Daoy (cell line): ENCODE results near the gene KRT31. TPM values are rescaled to one million over a fixed set of nuclear protein-coding genes. Genes with fewer than 3 reads are reported as not detected.
"Not testable (repeated sequence)": the region's sequence is repeated elsewhere in the genome, so short reads cannot be mapped to it uniquely, and the experiment has no call there.

ENCODE experiments used
- DNase-seq: peaks from one replicate; pipeline ENCODE4 v3.0.0-alpha.2; 2015; ENCODE audit warnings: low read depth
- total RNA-seq: library from RNA; depleted of rRNA; stranded (reverse); fragments of >200 nt; shearing (Covaris generic); gene quantifications from 2 replicates; pipeline ENCODE4 v1.2.3, GENCODE V29; 2014; rRNA removed

The KRT31 gene
- not detected in 2 replicates for total RNA-seq

DNA sequence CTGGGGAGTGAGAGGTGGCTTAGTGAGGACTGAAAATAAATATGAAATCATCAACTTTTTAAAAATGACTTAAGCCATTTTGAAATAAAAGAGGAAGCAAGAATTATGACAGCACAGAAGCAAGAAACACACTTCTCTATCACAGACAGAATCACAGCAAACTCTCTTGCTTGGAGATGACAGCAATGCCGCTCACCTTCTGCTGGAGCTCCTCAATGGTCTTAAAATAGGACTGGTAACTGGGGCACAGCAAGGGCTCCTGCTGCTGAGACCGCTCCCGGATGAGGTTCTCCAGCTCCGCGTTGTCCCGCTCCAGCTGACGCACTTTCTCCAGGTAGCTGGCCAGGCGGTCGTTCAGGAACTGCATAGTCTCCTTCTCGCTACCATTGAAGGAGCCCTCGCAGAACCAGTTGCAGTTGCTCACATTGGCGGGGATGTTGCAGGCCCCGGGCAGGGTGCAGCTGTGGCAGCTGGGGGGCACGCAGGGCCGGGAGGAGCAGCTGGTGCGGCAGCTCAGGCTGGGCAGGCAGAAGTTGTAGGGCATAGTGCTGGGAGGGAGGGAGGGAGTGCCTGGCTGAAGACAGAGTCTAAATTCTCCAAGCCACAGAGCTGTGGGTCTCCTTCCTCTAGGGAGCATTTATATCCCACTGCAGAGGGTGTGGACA lies at the start of gene KRT31:
Gene KRT31 (minus strand): TSS at position 613 of the 665 bp plus-strand sequence. CDS start 69 bp downstream, at position 544.
- DNase-seq, result no peak

DNA sequence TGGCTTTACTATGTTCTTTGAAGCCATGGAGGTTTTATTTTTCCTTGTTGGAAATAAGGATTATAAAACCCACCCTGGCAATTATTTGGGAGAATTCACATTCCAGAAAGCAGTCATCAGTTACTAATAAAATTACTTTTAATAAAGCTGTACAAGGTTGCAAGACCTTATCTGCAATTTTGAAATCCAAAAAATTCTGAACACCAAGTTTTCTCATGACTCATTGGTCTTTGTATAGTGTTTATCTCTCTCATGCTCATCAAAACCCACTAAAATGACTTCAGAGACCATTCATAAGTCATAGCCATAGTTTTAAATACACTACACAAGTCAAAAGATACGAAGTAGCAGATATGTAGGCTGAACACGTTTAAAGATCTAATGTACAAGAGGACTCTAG lies 49.4 kb upstream of the KRT31 start:
- DNase-seq, result no peak

DNA sequence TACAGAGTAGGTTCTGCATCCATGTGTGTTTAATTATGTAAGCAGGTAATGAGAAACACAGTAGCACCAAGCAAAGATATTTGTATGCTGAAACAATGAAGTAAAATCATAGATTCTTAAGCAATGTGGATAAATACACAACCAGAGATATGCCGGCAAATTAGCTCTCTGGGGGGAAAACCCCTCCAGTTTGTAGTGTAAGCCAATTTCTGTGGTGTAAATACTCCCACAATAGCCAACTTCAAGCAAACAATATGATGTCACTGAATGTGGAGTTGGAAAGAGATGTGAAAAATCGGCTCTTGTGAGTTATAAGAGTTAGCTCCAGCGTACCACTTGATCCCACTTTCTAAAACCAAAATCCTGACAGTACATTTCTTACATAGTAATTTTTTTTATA lies 47.2 kb upstream of the KRT31 start:
- no peak for DNase-seq

DNA sequence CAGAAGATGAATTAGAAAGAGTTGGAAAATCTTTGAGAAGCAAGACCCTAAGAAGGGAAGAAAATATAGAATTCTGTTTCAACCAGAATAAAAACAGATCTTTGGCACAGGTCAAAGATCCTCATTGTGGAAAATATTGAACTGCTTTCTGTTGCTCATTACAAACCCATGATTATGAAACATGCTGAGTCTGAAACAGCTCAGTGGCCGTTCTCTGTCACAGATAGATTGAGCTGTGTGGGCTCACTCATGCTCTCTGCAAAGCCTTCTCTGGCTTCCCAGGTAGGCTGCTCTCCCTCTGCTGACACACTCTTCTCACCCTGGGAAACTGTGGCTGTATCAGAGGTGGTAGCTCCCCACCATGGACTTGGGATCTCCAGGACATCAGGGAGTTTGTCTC lies 46.8 kb upstream of the KRT31 start:
- DNase-seq, result no peak

DNA sequence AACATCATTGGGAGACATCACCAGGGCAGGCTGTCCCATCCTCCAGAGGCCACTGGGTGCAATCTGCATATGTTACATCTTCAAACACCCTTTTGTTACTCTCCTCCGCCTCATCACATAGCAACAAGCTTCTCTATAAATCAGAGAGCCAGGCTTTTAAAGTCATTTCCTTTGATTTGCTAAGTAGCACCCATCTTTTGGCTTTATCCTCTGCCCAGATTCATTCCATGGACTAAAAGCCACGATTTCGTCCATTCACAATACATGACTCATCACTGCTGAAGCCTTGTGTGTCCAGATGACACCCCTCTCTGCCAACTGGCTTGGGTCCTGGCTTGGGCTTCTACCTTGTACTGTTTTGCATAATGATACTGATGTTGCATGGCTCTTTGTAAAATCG lies 45.3 kb upstream of the KRT31 start:
- no peak for DNase-seq

DNA sequence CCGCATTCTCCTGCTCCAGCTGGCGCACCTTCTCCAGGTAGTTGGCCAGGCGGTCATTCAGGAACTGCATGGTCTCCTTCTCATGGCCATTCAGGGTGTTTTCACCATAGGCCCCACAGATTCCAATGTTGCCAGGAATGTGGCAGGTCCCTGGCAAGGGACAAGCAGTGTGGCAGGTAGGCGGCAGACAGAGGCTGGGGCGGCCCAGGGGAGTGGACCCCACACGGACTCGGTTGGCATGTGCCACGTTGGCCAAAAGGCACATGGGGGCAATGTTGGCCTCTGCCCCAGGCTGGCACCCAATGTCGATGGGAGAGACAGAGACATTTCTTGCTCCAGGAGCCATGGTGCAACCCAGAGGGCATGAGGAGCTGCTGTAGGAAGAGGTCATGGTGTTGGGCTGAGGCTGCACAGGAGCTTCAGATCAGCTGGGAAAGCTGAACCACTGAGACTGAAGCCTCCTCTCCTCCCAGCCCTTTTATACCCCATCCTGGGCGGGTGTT lies 43.2 kb upstream of the KRT31 start, which contains the start of gene KRT38:
Gene KRT38 (minus strand): TSS at position 453 of the 503 bp plus-strand sequence. CDS start 62 bp downstream, at position 391.
- DNase-seq, result no peak

DNA sequence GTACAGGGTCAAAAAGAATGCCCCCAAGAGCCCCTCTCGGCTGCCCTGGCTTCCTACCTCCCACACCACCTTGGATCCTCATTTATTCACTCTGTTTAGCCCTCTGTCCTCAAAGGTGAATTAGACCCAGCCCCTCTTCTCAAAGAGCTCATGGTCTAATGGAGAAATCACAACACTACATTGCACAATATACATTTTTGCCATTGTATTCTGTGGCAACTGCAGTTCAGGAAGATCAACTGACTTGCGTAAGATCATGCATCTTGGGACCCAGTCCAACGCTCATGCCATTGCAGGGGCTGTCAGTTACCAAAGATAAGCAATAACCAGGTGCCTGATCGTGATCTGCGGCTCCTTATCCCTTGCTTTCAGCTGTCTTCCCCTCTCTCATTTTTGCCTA lies 42.0 kb upstream of the KRT31 start:
- DNase-seq, result no peak

DNA sequence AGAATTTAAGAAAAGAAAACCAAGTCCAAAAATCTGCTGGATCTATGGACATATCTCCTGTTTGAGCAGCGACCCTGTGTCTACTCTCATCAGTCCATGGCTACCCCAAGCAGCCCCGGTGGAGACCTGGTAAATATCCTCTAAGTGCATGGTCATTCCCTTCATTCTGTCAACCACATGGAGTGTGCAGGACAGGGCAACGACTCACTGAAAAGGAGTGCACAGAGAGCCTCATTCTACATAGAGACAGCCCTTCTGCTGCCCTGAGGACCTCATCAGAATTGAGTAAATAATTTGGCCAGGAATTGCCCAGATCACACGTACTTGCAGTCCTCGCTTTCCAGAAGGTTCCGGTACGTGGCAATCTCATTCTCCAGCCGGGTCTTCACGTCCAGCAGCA lies 40.4 kb upstream of the KRT31 start:
- no peak for DNase-seq

DNA sequence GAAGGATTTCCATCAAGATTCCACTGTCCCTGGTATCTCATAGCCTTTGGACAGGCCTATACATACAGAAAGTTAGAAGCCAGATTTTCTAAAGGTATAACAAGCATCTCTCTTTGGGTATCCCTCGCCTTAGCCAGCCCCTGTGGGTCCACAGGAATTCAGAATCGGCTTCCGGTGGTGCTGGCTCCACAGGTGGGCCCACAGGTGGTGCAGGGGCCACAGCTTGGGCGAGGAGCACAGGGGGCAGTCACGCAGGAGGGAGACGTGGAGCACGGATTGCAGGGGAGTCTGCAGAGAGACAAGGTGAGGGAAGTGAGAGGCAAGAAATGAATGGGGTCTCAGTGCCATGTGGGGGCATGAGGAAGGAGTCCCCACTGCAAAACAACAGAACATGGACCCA lies 39.8 kb upstream of the KRT31 start:
- no peak for DNase-seq

DNA sequence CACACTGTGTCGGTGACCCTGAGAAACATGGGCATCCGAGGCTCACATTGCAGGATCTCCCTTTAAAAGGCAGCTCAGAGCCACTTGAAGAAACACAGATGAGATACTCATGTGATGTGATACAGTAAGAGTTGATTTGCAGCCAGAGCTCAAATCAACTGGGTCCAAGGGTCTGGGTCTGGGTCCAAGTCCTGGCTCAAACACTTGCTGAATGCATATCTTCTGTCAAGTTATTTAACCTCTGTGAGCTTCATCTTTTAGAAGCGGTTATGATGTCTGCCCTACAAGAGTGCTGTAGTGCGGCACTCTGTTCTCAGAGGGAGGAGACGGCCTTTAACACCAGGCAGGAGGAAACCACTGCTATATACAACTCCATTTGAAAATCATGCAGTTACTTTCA lies 37.0 kb upstream of the KRT31 start:
- no peak for DNase-seq

DNA sequence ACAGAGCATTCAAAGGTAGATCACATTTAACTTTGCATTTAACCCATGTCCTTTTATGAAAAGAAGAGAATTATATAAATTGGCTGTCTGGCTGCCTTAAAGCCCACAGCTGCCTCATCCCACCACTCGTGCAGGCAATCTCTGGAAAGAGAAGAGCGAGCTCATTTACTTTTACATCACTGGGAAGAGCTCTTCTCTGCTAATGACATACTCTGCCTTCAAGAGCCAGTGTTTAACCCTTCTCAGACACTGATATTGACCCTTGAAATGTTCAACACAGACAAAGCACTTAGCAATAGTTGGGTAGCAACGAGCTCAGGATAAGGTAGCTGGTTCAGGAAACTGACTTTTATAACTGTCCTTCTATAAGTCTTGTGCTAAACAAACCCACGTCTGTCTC lies 36.6 kb upstream of the KRT31 start:
- no peak for DNase-seq

DNA sequence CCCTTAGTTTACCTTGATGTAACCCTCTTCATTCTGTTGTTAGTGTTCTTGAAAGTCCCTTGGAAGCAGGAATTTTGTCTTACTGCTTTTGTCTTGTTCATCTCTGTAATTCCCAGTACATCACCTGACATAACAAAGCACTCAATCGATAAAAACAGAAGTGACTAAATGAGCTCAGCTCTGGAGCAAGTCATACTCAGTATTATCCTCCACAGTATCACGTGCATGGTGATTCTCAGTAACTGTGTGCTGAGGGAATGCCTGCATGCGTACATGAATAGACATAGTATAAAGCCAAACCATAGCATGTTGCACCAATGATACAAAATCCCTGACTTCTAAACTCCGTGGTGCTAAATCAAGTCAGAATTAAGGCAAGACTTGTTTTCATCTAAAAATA lies 36.2 kb upstream of the KRT31 start:
- DNase-seq, result no peak

DNA sequence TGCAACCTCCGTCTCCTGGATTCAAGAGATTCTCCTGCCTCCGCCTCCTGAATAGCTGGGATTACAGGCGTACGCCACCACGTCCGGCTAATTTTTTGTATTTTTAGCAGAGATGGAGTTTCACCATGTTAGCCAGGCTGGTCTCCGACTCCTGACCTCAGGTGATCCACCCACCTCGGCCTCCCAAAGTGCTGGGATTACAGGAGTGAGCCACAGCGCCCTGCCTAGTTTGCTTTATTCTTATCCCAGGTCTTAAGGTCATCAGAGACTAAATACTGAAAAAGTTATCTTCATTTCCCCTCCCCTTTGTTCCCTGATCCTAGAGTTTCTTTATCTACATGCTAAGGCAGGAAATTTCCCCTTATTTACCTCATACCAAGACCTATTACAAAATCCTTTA lies 33.0 kb upstream of the KRT31 start:
- DNase-seq, result not testable (repeated sequence)

DNA sequence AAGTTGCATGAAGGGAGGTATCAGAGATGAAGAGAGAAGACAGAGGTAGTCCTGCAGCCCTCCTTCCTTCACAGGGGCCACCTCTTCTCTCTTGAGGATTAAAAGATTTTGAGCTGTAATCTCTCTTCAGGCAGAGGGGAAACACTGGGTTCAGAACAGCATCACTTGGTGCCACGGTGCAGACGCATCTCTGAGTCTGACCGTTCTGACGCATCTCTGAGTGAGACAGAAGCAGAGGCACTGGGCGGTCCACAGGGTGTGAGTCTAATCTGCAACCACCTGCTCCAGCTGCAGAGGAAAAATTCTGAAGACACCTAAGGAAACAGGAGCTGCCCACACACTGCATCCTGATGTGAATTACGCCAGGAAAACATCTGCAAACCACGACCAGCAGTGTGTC lies 32.3 kb upstream of the KRT31 start:
- DNase-seq, result no peak

DNA sequence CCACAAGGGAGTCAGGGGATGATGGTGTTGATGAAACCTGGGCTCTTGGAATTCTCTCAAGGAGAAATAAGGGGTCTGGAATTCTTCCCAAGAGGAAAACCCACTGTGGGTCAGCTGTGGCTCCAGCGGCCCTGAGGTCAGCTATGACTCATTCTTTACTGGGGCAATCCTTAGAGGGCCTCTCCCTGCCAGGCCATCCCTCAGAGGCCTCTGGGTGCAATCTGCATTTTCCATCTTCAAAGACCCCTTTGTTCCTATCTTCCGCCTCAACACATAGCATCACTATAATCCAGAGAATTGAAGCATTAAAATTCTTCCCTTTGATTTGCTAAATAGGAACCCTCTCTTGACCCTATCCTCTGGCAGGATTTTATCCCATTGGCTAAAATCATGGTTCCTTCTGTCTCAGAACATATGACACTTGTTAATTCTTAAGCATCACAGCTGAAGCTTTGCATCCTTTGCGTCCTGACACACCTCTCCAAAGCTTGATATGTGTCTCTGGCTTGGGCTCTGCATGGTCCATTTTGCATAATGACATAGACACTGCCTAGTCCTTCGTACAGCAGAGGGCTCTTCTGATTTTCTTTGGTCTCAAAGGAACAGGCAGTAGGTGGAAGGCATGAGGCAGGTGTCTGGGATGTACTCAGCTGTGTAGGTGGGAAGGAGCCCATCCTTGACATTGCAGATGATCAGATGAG lies 31.3 kb upstream of the KRT31 start:
- no peak for DNase-seq

DNA sequence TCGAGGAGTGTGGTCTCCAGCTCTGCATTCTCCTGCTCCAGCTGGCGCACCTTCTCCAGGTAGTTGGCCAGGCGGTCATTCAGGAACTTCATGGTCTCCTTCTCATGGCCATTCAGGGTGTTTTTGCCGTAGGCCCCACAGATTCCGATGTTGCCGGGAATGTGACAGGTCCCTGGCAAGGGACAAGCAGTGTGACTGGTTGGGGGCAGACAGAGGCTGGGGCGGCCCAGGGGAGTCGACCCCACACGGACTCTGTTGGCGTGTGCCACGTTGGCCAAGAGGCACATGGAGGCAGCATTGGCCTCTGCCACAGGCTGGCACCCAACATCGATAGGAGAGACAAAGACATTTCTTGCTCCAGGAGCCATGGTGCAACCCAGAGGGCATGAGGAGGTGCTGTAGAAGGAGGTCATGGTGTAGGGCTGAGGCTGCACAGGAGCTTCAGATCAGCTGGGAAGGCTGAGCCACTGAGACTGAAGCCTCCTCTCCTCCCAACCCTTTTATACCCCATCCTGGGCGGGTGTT lies 26.8 kb upstream of the KRT31 start, which contains the start of gene KRT37:
Gene KRT37 (minus strand): TSS at position 475 of the 525 bp plus-strand sequence. CDS start 62 bp downstream, at position 413.
- DNase-seq, result no peak

DNA sequence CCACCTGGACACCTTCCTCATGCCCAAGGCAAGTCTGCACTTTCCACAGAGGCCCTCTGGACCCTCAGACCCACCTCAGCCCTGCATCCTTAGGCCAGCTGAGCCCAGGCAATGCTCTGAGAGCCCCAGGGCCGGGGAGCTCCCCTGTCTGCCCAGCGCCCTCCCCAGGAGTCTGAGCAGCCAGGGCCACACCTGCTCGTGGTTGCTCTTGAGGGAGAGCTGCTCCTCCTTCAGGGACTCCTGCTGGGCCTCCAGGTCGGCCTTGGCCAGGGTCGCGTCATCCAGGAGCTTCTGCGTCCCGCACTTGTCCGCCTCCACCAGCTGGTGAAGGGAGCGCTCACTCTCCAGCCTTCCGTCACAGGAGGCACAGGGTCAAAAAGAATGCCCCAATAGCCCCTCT lies 25.2 kb upstream of the KRT31 start:
- DNase-seq, result not testable (repeated sequence)

DNA sequence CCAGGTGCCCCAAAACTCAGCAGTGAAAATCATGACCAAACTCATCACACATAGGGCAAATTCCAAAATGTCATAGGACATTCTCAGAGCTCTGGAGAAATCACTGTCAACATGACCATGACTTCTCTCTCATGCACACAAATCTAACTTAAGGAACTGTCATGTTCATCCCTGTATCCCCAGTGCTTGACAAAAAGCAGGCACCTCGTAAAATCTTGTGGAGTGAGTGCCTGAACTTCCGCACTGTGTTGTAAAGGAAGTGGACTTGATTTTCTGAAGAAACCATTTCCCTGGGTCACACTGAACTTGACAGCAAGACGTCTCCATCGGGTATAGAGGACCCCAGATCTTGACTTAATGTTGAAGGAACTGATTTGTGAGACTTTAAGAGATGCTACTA lies 24.2 kb upstream of the KRT31 start:
- no peak for DNase-seq

DNA sequence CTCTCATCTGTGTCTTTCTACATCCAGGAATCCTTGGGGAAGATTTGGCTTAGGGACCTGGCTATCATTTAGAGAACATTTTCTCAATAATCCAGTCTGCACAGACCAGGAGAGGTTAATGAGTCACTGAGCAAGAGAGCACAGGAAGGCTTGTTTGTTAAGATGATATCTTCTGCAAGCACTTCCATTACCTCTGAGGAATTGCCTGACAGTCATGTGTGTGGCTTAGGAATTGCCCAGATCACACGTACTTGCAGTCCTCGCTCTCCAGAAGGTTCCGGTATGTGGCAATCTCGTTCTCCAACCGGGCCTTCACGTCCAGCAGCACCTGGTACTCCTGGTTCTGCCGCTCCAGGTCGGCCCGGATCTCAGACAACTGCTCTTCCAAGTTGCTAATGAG lies 23.7 kb upstream of the KRT31 start:
- DNase-seq, result no peak

DNA sequence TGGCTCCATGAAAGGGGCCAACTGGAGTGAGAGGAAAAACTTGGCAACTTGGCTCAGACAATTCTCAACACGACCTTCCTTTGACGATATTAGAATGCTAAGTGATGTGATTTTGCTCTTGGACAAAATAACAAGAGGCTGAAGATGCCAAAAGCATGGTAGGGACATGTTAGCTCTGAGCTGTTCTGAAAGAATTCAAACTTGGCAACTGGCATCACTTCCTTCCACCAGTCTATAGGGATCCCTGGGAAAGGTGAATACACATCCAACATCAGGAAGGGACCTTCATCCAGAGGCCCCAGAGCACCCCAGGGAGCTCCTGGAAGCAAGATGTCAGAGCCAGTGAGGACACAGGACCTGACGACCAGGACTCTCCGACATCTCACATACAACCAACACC lies 22.7 kb upstream of the KRT31 start:
- DNase-seq, result no peak

DNA sequence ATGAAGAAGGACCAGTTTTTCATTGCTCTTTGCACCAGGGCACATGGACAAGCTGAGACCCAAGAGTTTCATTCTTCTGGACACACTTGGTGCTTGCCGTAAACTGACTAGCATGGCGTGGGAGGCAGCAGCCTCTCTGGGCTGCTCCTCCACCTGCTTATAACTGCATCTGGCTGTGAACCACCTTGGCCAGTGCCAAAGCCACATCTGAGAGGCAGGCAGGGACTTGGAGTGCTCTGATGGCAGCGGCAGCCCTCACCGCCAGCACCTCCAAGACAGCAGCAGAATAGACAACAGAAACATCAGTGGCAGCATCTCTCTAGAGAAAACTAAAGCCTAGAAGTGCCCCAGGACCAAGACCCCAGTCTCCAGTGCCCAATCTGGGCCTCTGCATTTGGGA lies 22.3 kb upstream of the KRT31 start:
- DNase-seq, result no peak

DNA sequence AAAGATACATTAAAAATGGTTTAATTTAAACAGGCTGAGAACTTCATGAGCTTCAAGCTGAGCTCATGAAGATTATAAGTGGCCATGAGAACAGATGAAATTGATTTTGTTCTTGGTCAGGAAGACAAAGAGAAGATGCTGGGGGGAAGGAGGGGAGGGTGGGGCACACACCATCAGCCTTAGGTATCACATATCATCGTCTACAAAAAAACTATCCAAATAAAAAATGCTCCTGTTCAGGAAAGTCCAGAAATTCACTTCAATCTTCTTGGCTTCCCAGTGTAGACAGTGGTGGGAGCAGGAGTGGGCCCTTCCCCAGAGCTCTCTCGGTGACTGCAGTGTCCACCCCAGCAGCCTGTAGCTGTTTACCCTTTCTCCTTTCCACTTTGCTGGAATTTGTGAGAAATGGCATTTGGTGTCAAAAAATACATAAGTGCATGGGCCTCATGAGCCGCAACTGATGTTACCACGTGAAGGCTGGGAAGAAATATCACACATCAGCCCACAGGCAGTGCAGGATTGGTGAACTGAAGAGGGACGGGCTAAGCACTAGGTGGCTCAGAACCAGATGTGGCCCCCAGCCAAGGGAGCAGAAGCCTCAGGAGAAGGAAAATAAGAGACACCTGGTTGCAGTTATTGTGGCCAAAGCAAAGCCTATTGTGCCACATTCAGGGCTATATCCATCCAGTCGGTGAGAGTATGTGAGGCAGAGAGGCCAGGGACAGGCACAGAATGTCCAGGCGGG lies 20.9 kb upstream of the KRT31 start:
- no peak for DNase-seq
